GM19467 (cell line): ENCODE measurements around the gene GNLY.
"Not testable (repeated sequence)": the region's sequence is repeated elsewhere in the genome, so short reads cannot be mapped to it uniquely, and the experiment has no call there.

Source experiments
- ATAC-seq: cut with Tn5 transposase; IDR thresholded peaks from one replicate; pipeline ENCODE4 v1.9.1; 2021; ENCODE audit warnings: mild to moderate bottlenecking, moderate library complexity; ENCODE audit not compliant: unreplicated experiment

The GNLY gene

DNA sequence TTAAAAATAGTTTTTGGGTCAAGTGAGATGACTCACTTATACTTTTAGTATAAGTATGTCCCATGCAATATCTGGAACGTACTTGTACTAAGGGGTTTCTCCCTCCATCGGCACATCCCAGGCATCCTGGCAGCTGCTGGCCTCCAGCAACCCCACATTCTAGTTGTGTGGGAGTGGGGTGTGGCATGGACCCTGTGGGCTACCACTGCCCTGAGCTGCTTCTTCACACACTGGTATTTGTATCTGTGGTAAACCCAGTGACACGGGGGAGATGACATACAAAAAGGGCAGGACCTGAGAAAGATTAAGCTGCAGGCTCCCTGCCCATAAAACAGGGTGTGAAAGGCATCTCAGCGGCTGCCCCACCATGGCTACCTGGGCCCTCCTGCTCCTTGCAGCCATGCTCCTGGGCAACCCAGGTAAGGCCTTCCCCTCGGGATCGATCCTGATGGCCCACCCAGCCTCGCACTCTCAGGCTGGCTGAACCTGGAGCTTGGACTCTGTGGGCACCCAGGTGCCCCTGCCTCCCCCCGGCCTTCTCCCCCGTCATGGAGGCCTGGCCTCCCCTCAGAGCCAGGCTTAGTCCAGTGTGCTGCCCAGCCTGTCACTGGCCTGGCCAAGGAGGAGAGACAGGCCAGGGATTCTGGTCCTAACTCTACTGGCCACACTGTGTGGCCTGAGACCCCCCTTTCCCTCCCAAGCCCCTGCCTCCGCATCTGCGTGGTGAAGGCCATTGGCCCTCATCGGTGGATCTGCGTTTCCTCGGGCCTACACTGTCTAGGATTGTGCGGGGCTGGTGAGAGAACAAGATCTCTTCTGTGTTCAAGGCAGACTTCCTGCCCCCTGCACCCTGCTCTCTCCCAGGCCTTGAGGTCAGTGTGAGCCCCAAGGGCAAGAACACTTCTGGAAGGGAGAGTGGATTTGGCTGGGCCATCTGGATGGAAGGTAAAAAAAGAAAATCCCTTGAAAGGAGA is at the start of gene GNLY:
Gene GNLY (plus strand): TSS at position 307 of the 974 bp plus-strand sequence. CDS start 61 bp downstream, at position 368.
- ATAC-seq = no peak

DNA sequence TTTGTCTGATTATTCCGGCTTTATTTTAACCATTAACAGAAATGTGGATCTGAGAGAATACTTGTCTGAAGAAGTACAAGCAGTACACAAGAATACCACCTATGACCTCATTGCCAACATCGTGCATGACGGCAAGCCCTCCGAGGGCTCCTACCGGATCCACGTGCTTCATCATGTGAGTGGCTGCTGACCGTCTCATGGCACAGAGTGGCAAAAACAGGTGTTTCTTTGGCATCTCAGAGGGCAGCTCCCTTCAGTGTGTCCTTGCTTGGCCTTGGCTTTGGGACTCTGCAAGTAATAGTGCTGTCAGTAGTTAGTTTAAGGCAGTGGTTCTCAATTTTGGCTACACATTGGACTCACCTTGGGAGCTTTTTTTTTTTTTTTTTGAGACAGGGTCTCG is 49.2 kb upstream of the GNLY start:
- no peak for ATAC-seq

DNA sequence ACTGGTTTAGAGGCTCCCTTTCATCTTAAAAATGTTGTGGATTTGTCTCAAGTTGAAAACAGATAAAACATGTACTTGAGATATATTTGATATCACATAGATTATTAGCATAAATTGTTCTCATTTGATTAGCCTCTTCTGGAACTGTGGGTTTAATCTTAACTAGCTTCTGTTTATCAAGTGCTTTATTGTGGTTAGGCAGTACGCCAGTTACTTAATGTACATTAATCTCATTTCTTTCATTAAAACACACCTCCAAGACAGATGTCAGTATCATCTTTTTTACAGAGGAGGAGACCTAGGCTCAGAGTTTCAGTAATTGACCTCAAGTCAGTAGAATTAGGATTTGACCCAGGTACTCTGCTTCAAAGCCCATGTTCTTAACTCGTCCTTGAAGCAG is 48.0 kb upstream of the GNLY start:
- no peak for ATAC-seq

DNA sequence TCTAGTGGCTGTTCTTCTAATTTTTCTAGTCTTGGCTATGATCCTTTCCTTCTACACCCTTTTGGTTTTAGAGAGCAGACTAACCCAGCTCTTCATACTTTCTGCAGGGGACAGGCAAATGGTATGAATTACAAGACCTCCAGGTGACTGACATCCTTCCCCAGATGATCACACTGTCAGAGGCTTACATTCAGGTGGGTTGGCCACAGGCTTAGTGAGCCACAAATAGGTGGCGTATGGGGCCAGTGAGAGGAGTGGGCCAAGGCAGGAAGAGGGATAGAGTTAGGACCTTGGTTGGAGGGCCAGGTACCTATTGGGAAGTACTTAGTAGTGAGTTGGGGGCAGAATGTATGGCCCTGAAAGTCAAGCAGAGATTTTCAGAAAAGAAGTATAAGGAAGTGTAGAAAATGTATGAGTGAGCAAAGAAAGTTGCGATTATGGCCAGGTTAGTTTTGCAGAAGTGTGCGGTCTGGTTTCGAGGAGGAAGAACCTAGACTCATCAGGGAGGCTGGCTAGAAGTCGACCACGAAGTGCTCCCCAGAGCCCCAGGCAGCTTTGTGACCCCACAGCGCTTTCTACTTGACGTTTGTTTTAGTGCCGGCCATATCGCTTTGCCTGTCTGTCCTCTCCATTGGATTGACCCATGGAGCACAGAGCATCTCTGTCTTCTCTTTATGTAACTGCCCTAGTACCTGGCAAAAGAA is 46.2 kb upstream of the GNLY start:
- ATAC-seq = no peak

DNA sequence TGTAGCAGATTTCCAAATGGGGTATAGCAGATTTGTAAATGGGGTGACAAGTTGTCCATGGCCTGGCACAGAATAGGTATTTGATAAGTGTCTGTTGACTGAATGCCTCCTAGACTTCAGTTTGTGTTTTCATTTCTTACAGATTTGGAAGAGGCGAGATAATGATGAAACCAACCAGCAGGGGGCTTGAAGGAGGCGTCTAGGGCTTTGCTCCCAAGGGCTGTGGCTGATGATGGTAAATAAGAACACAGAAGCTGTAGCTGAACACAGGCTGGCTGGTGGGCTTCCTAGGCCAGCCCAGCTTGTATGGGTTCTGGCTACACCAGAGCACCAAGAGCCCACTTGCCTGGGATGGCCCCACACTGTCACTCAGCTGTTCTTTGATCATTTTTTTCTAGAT is 45.5 kb upstream of the GNLY start:
- no peak for ATAC-seq

DNA sequence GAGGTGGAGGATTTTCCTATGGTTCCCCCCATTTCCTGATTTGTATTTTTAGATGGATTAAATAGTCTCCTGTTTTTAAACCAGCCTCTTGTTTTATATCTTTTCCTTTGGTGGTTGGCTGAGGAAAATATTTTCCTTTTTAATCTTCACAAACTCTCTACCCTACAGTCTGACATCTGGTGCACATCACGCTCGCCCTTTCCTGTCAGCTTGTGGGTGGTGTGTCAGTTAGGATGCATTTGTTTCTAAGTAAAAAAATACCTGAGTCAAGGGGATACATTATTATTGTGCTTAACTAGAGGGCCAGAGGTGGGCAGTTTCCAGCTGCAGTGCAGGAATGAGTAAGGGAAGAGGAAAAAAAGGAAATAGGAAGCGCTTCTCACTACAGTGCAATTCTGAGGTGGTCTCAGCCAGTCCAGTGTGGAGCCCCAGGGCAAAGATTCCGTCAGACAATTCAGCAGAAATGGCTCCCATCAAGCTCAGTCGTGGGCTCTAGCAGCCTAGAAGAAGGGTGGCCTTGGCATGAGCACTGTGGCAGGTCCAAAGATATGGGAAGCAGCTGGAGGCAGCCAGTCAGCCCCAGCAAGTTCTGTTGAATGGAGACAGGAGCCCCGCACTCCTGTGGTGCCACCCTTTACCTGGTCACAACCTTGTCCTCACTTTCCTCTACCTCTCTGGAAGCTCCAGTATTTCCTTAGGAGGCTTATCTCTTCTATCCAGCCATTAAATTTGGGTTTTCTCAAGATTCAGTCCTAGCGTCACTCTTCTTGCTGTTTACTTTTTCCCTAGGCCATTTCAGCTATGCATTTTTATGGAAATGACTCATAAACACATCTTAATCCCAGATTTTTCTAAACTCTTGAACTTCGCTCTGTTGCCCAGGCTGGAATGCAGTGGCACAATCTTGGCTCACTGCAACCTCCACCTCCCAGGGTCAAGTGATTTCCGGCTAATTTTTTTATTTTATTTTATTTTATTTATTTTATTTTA is 44.7 kb upstream of the GNLY start:
- no peak for ATAC-seq

DNA sequence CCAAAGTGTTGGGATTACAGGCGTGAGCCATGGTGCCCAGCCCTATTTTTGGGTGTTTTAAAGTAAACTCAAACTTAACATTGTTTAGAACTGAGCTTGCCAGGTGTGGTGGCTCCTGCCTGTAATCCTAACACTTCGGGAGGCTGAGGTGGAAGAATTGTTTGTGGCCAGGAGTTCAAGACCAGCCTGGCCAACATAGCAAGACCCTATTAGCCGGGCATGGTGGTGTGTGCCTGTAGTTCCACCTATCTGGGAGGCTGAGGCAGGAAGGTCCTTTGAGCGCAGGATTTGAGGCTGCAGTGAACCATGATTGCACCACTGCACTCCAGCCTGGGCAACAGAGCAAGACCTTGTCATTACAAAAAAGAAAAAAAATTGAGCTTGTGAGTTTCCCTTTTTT is 43.7 kb upstream of the GNLY start:
- no peak for ATAC-seq

DNA sequence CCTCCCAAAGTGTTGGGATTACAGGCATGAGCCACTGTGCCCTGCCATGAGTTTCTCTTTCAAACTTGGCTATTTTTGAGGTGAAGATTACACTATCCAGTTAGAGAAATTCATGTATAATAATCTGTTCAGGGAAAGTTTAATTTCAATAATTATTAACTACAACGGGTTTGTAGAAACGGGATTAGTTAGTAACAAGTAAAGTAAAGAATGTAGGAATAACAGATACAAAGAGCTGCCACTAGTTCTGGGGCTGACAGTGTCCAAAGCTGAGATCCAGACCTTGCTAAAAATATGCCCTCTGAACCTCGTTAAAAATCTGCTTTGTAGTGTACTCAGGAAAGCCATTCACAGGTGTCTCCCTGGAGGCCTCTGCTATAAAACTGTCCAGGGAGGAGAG is 43.1 kb upstream of the GNLY start:
- no peak for ATAC-seq

DNA sequence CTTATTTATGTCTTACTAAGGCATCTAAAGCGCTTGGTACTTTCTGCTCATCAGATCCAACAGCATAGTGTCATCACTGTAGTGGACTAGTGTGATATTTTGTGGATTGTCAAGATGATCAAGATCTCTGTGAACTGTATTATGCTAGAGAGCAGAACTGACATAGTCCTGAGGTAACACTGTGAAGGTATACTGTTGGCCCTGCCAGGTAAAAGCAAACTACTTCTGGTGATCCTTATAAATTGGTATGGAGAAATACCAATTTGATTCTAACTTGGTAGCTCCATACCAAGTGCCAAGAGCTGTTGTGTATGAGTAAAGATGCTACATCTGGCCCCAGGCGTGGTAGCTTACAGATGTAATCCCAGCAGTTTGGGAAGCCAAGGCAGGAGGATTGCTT is 42.1 kb upstream of the GNLY start:
- no peak for ATAC-seq

DNA sequence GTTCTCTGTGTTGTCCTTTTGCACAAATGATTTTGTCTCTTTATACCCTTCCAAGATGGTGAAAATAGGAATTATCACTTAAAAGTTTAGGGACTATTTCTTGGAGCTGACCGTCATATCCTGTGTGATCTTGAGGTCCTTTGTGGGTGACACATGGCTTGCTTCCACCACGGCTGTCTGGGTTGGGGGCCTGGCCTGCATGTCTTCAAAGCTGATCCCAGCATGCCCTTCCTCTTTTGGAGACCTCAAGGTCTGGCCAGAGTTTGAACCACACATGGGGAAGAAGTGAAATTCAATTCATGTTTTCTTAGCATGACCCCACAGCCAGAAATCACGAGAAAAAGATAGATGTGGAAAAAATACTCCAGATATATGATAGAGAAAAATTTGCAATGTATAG is 40.2 kb upstream of the GNLY start:
- no peak for ATAC-seq

DNA sequence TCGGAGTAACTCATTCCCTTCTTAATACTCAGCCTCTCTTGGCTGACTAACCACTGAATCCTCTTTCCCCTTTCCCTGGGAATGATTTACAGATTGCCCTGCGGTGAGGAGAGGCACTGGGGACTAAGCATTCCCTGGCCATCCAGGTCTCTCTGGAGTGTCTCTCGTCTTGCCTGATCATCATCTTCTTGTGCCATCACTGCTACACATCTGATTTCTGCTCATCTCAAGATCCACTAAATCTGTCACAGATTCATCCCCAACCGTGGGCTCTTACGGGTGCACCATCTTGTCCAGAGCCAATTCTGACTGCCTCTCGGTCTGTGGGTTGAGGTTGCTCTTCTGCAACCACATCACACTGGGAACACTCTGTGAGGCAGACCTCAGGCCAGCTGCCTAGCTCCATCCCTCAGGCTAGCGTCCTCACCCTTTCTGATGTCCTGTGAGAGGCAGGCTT is 38.2 kb upstream of the GNLY start:
- ATAC-seq = no peak

DNA sequence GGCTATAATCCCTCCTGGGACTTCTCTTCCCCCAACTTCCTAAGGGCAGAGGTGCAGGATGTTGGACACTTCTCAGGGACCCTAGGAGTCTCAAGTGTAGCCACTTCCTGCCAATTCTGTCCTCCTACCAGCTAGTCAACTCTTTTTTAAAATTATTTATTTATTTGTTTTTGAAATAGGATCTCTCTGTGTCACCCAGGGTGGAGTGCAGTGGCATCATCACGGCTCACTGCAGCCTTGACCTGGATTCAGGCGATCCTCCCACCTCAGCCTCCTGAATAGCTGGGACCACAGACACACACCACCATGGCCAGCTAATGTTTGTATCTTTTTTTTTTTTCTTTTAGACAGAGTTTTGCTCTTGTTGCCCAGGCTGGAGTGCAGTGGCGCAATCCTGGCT is 37.7 kb upstream of the GNLY start:
- no peak for ATAC-seq

DNA sequence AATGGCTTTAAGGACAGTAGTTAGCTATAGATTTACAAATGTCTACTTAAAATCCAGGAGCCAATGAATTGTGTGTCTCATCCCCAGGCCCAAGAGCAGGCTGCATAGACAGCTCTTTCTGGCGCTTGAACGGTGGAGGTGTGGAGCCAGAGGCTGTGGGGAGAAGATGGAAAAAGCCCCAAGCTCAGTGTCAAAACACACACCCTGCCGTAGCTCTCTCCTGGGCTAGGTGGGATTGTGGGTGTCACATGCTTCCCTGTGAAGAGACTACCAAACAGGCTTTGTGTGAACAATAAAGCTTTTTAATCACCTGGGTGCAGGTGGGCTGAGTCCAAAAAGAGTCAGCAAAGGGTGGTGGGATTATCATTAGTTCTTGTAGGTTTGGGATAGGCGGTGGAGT is 36.8 kb upstream of the GNLY start:
- not testable (repeated sequence) for ATAC-seq

DNA sequence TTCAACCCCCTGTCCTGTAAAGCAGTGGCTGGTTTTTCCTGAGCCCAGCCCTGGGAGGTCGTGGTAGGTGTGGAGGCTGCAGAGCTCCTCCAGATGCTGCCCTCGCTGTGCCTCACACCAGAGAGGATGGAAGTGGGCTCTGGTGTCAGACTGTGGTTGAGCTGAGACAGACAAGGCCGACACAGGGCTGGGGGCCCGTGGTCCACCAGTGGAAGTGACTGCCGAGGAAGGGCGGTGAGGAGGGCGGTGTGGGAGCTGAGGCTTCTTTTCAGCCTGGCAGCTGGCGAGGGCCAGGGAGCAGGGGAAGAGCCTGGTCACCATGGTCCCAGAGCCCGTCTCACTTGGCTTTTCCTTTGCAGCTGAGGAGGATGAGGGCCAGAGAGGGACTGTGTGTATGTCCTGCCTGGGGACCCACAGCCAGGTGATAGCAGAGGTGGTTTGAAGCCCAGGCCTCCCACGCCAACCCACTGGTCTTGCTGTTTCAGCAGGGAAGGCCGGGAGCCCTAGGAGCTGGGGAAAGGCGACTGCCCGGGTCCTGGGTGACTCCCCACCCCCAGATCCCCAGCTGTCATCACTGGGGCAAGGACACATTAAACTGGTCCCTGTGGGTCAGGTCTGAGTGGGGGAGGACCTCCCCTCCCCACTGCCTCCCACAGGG is 34.7 kb upstream of the GNLY start:
- no peak for ATAC-seq

DNA sequence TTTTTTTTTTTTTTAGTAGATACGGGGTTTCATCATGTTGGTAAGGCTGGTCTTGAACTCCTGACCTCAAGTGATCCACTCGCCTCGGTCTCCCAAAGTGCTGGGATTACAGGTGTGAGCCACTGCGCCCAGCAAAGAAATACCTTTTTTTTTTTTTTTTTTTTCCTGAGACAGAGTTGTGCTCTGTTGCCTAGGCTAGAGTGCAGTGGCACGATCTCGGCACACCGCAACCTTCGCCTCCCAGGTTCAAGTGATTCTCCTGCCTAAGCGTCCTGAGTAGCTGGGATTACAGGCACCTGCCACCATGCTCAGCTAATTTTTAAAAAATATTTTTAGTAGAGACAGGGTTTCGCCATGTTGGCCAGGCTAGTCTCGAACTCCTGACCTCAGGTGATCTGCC is 33.9 kb upstream of the GNLY start:
- ATAC-seq = not testable (repeated sequence)

DNA sequence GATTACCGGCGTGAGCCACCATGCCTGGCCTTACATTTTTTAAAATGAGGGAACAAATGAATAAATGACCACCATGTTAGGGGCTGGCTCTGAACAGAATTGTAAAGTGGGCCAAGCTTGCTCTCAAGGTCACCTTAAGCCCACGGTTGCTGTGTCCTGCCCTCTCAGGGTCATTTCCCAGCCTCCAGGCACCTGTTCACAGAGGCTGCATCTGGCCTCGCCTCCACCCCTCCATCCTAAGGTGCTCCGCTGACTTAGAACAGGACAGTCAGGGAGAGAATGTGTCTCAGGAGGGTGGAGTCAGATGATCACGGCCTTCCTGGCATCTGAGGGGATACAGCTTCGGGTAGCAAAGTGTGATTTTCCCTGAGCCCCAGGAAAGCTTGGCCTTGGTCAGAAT is 33.4 kb upstream of the GNLY start:
- ATAC-seq = no peak

DNA sequence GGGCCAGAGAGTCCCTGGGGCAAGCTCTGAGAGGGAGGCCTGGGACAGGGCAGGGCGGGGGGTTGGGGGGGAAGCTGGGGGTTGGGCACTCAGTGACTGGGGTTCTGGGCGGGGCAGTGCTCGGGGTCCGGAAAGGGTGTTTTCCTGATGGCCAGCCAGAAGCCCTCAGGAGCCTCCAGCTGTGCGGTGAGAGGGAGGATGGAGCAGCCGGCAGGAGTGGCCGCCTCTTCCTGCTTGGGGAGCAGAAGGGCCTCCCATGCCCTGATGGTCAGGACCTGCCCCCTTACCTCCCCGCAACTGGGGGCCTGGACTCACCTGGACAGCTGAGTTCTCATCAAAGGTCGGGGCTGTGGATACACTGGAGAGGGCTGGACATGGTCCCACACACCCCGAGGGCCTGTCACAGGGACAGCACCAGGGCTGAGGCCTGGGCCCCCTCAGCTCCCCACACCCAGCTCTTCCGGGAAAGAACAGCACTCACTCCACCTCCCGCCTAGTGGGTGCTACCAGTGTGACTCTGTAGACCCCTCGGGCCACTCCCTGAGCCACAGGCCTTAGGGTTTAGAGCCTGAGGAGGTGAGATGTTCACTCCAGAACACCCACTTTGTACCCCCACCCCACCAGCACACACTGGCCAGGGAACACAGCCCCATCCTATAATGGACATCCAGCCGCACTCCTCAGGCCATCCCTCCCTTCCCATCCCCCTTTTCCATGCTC is 32.9 kb upstream of the GNLY start:
- no peak for ATAC-seq

DNA sequence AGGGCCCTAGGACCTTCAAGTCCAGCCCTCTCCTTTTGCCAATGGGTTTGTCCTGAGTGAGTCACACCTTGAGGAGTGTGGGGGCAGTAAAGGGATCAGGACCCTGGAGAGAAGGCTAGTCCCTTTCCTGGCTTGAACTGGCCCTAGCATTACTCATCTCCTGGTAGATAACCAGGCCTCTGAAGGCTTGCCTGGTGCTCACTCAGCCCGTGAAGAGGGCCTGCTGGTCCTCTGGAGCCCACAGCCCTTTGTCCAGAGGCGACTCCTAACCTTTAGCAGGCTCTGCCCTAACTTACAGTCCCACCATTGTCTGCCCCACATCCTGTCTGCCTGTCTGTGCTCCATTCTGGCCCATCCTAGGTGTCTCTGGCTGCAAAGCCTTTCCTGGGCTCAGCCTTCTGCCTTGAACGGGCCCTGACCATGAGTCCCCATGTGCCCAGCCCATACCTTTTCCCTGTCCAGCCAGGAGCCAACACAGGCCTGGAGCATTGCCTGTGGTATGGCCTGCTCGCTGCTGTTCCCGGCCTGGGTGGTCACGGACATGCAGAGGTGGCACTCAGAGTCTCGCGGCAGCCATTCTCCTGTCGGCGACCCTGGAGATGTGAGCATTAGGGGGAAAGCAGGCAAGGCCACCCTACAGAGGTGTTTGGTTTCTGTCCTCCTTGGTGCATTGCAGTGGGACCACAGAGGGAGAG is 31.1 kb upstream of the GNLY start:
- no peak for ATAC-seq
